OCI-LY7 (cell line): ENCODE measurements around the gene TSACC. TPM values are rescaled to one million over a fixed set of nuclear protein-coding genes. Genes with fewer than 3 reads are reported as not detected.

Source experiments
- BruUV-seq: library from RNA; stranded (reverse); fragments of 400-500 nt; replicated peaks from 2 replicates; lab custom pipeline; 2021; lab: Mats Ljungman, UMichigan
- CTCF ChIA-PET: fragments of 300-600 bp; sonication (Branson Sonifier 250); formaldehyde crosslinking; loops from one replicate; lab custom pipeline; 2022; ENCODE audit warnings: antibody characterized with exemption; ENCODE audit not compliant: unreplicated experiment; lab: Charles Lee
- POLR2A ChIA-PET: fragments of 300-600 bp; sonication (Branson Sonifier 250); formaldehyde crosslinking; loops from one replicate; lab custom pipeline; 2022; ENCODE audit warnings: antibody characterized with exemption; lab: Charles Lee
- DNase-seq: peaks from one replicate; pipeline ENCODE4 v3.0.0-alpha.2; 2015; ENCODE audit warnings: low spot score
- H2AFZ ChIP-seq: fragments of 200-600 bp; sonication (generic), shearing (Covaris generic); 2 replicates; pipeline ENCODE4 v1.6.1; 2014; ENCODE audit warnings: mild to moderate bottlenecking, antibody characterized with exemption, low read length, moderate library complexity
- H3K27ac ChIP-seq: fragments of 200-600 bp; sonication (generic); 2 replicates; pipeline ENCODE4 v1.5.1; 2014; ENCODE audit warnings: mixed run types, low read depth, mild to moderate bottlenecking, moderate library complexity, low read length, inconsistent platforms; ENCODE audit not compliant: poor library complexity, severe bottlenecking
- H3K36me3 ChIP-seq: fragments of 200-600 bp; sonication (generic); 2 replicates; pipeline ENCODE4 v1.6.1; 2014; ENCODE audit warnings: mild to moderate bottlenecking, antibody characterized with exemption, low read length, moderate library complexity, mixed read lengths; ENCODE audit not compliant: insufficient read depth
- H3K4me1 ChIP-seq: fragments of 200-600 bp; sonication (generic); 2 replicates; pipeline ENCODE4 v1.5.1; 2014; ENCODE audit warnings: mild to moderate bottlenecking, low read length; ENCODE audit not compliant: insufficient read depth, poor library complexity, severe bottlenecking
- H3K4me2 ChIP-seq: fragments of 200-600 bp; sonication (generic); 2 replicates; pipeline ENCODE4 v1.6.1; 2014; ENCODE audit warnings: mild to moderate bottlenecking, low read length
- H3K4me3 ChIP-seq: fragments of 200-600 bp; sonication (generic); 2 replicates; pipeline ENCODE4 v1.5.1; 2014; ENCODE audit warnings: mild to moderate bottlenecking, low read depth, low read length; ENCODE audit not compliant: poor library complexity, severe bottlenecking
- H3K79me2 ChIP-seq: fragments of 200-600 bp; sonication (generic); 2 replicates; pipeline ENCODE4 v1.6.1; 2016; ENCODE audit warnings: low read depth, mild to moderate bottlenecking, low read length, moderate library complexity, mixed read lengths; ENCODE audit not compliant: insufficient read depth
- H3K9me2 ChIP-seq: fragments of 200-600 bp; sonication (generic); 2 replicates; pipeline ENCODE4 v1.6.1; 2016; ENCODE audit warnings: mild to moderate bottlenecking, low read length, mixed read lengths; ENCODE audit not compliant: insufficient read depth
- H3K9me3 ChIP-seq: fragments of 200-600 bp; sonication (generic); 2 replicates; pipeline ENCODE4 v1.6.1; 2014; ENCODE audit warnings: mild to moderate bottlenecking, mixed run types, low read length, mixed read lengths
- H4K20me1 ChIP-seq: fragments of 200-600 bp; sonication (generic); 2 replicates; pipeline ENCODE4 v1.6.1; 2014; ENCODE audit warnings: mild to moderate bottlenecking, antibody characterized with exemption, low read length, moderate library complexity, mixed read lengths; ENCODE audit not compliant: insufficient read depth
- CTCF ChIP-seq: fragments of 200-600 bp; sonication (generic); conservative IDR thresholded peaks from 2 replicates; pipeline ENCODE4 v1.5.1; 2014; ENCODE audit warnings: mild to moderate bottlenecking, antibody characterized with exemption, low read length, moderate library complexity, mixed read lengths
- EZH2phosphoT487 ChIP-seq: fragments of 200-600 bp; sonication (generic); IDR thresholded peaks from 2 replicates; pipeline ENCODE4 v1.6.1; 2018; ENCODE audit warnings: low read depth, borderline replicate concordance, mild to moderate bottlenecking, mixed run types, antibody characterized with exemption, low read length, moderate library complexity, mixed read lengths
- intact Hi-C: fragments of 100-400 bp; cut with micrococcal nuclease; formaldehyde crosslinking; loops from one replicate; pipeline ENCODE4 v1.10.0; 2022; ENCODE audit not compliant: unreplicated experiment
- total RNA-seq, 2 experiments: library from RNA; depleted of rRNA in 1 of 2; stranded (reverse); fragments of >200 nt in 1 of 2; shearing (Covaris generic) in 1 of 2; gene quantifications; 2 replicates each; pipeline ENCODE4 v1.2.3, GENCODE V29; 2014 to 2022

TSACC gene
- total RNA-seq, 2 experiments from 2014 or later = 2.0 to 2.3 TPM

GRCh38 chr1:156360534-156360933 is 22.2 kb downstream of the TSACC start:
- intact Hi-C loops = no loop called here
- no peaks in the 10 kb centered on the region for H3K9me2 ChIP-seq
- H3K4me1 ChIP-seq = no peaks in the 10 kb centered on the region
- no peaks in the 10 kb centered on the region for H3K9me3 ChIP-seq
- H2AFZ ChIP-seq = no peak overlapping the region
- no peak for DNase-seq
- H4K20me1 ChIP-seq = no peaks in the 10 kb centered on the region
- H3K27ac ChIP-seq = no peak overlapping the region
- H3K4me2 ChIP-seq = no peak overlapping the region
- no peaks in the 10 kb centered on the region for H3K36me3 ChIP-seq
- H3K79me2 ChIP-seq = no peaks in the 10 kb centered on the region
- CTCF ChIA-PET = no interaction called here
- TF ChIP-seq EZH2phosphoT487 (no peak), CTCF (no peak)
- H3K4me3 ChIP-seq = no peak overlapping the region
- BruUV-seq = no TSS peak
- POLR2A ChIA-PET = no interaction called here

GRCh38 chr1:156365754-156366153 is 27.4 kb downstream of the TSACC start:
- H3K4me2 ChIP-seq = no peak overlapping the region
- no peaks in the 10 kb centered on the region for H3K79me2 ChIP-seq
- ChIA-PET POLR2A (no interaction called here), CTCF (no interaction called here)
- intact Hi-C loops = no loop called here
- H3K9me2 ChIP-seq = no peaks in the 10 kb centered on the region
- no peaks in the 10 kb centered on the region for H4K20me1 ChIP-seq
- DNase-seq = no peak
- TF ChIP-seq EZH2phosphoT487 (no peak), CTCF (no peak)
- H3K27ac ChIP-seq = no peak overlapping the region
- H3K4me1 ChIP-seq = no peaks in the 10 kb centered on the region
- H3K9me3 ChIP-seq = no peaks in the 10 kb centered on the region
- no TSS peak for BruUV-seq
- H2AFZ ChIP-seq = no peak overlapping the region
- no peak overlapping the region for H3K4me3 ChIP-seq
- H3K36me3 ChIP-seq = no peaks in the 10 kb centered on the region

DNA sequence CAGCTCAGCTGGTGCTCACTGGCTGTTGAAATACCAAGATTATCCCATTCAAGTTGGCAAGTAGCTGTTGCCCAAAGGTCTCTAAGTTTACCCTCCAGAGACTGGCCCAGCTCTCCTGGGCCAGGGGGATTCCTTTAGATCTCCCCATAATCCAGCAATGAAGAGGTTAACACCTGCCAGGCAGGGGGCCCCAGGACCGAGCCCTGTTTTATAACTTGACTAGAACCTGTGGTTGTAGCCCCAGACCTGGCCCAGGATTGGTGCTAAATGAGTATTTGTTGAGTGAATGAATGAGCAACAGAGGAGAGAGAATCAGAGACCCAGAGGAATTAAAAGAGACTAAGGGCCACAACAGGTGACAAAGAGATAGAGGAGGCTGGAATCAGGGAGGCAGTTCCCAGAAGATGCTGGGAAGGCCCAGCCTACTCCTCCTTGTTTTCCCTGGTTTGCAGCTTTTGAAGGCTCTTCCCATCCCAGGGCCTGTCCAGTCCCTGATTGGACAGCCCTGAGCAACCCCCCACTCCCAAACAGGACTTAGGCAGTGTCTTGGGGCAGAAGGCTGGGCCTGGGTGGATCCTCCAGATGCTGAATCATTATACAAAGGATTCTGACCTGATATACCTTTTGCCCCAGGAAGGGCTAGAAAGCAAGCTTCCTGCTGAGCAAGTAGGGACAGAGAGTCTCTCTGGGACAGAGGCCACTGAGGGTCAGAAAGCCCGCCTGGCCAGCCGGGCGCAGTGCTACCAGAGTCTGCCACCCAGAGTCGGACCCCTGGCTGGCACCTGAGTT is 28.2 kb downstream of the TSACC start:
- no peak for TF ChIP-seq EZH2phosphoT487
- TF ChIP-seq CTCF = no peak
- intact Hi-C loops = no loop called here
- Histone ChIP-seq H3K4me2 (no peak overlapping the region), H3K4me3 (no peak overlapping the region), H3K9me3 (no peaks in the 10 kb centered on the region), H3K36me3 (no peaks in the 10 kb centered on the region), H3K27ac (no peak overlapping the region), H3K4me1 (no peaks in the 10 kb centered on the region), H3K9me2 (no peaks in the 10 kb centered on the region), H2AFZ (no peak overlapping the region), H3K79me2 (no peaks in the 10 kb centered on the region), H4K20me1 (no peaks in the 10 kb centered on the region)
- no peak for DNase-seq
- BruUV-seq = no TSS peak
- ChIA-PET CTCF (no interaction called here), POLR2A (no interaction called here)
